GM21619 (cell line): ENCODE measurements around the gene MAN2A2.
"Not testable (repeated sequence)": the region's sequence is repeated elsewhere in the genome, so short reads cannot be mapped to it uniquely, and the experiment has no call there.

Experiments
- ATAC-seq: cut with Tn5 transposase; IDR thresholded peaks from one replicate; pipeline ENCODE4 v1.9.1; 2021; ENCODE audit not compliant: unreplicated experiment

The MAN2A2 gene

GRCh38 chr15:90915808-90916440, 12.8 kb downstream of the MAN2A2 start:
- no peak for ATAC-seq

GRCh38 chr15:90916461-90916860, 13.4 kb downstream of the MAN2A2 start:
- no peak for ATAC-seq

- ATAC-seq = no peak
Observed at GRCh38 chr15:90917569-90917968, 14.5 kb downstream of the MAN2A2 start.

- ATAC-seq = no peak
Observed at GRCh38 chr15:90918034-90918788, 15.1 kb downstream of the MAN2A2 start.

- ATAC-seq = no peak
Observed at GRCh38 chr15:90918835-90919234, 15.7 kb downstream of the MAN2A2 start.

GRCh38 chr15:90921887-90922286, 18.8 kb downstream of the MAN2A2 start:
- no peak for ATAC-seq

- peak; percentile 84 for ATAC-seq
Observed at GRCh38 chr15:90922712-90923322, 19.7 kb downstream of the MAN2A2 start.

- peak; percentile 66 for ATAC-seq
Observed at GRCh38 chr15:90924375-90924774, 21.3 kb downstream of the MAN2A2 start.

GRCh38 chr15:90926766-90927165, 23.7 kb downstream of the MAN2A2 start:
- not testable (repeated sequence) for ATAC-seq

- ATAC-seq = not testable (repeated sequence)
Observed at GRCh38 chr15:90928106-90928505, 25.0 kb downstream of the MAN2A2 start.

GRCh38 chr15:90929246-90930019, 26.3 kb downstream of the MAN2A2 start:
- peak; percentile 0 for ATAC-seq

- no peak for ATAC-seq
Observed at GRCh38 chr15:90930861-90931574, 27.9 kb downstream of the MAN2A2 start.

GRCh38 chr15:90931575-90931827, 28.4 kb downstream of the MAN2A2 start:
- no peak for ATAC-seq

- ATAC-seq = peak; percentile 42
Observed at GRCh38 chr15:90931828-90932659, 28.9 kb downstream of the MAN2A2 start, which contains the start of gene HDDC3. HDDC3 (minus strand) TSS chr15:90932549; CDS start chr15:90932540, 9 bp downstream.

- ATAC-seq = no peak
Observed at GRCh38 chr15:90932660-90932991, 29.5 kb downstream of the MAN2A2 start.

GRCh38 chr15:90933301-90933700, 30.2 kb downstream of the MAN2A2 start:
- ATAC-seq = no peak

- peak; percentile 27 for ATAC-seq
Observed at GRCh38 chr15:90934256-90934948, 31.3 kb downstream of the MAN2A2 start.

- peak; percentile 48 for ATAC-seq
Observed at GRCh38 chr15:90934949-90935751, 32.0 kb downstream of the MAN2A2 start, which contains the start of gene UNC45A. UNC45A (plus strand) TSS chr15:90935285; CDS start chr15:90935325, 40 bp downstream.

- ATAC-seq = no peak
Observed at GRCh38 chr15:90936823-90937222, 33.7 kb downstream of the MAN2A2 start.
